Measurements from ENCODE around the gene CHN1.

The CHN1 gene

DNA sequence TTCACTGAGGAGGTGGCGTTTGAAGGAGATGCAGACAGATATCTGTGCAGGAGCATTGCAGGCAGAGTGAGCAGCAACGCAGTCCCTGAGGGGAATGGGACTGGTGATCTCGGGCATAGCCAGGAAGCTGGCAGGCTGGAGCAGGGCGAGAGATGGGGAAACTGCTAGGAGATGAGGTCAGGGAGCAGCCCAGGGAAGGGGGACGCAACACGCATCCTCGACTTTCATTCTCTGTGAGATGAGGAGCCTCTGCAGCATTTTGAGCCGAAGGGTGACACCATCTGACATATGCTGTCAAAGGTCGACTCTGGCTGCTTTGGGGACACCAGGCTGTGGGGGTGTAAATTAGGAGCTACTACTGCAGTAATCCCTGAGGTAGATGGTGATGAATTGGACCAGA, 236.6 kb downstream of the CHN1 start:
- no peak overlapping the region for H3K4me3 Mint-ChIP-seq
- no peaks in the 10 kb centered on the region for H3K9me3 Mint-ChIP-seq
- no peak for DNase-seq
- no peaks in the 10 kb centered on the region for H3K4me1 Mint-ChIP-seq (ENCODE audit: low read depth in 2 of 2)
- peaks cover 18 to 23% of the 10 kb centered on the region in 2 donors for H3K27me3 Mint-ChIP-seq
- no peak overlapping the region for H3K27ac Mint-ChIP-seq
- no peaks in the 10 kb centered on the region for H3K36me3 Mint-ChIP-seq (ENCODE audit: insufficient read depth)
- no peak for ATAC-seq (replicated peaks)

DNA sequence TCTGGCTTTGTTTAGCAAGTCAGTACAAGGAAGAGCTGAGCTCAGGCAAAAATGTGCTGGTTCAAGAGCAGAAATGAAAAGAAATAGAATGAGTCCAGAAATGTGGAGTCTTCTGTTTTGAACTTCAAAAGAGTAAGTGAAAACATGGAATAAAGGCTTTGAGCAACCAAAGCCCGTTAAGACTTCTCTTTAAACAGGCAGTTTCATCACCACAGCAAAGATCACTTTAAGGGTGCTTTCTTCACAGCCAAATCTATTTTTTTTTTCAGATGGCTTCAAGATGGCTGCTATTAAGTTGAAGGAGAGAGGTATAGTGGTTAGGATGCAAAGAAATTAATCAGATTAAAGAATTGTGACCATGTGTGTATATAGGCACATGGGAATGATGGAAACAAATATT, 238.9 kb downstream of the CHN1 start:
- Mint-ChIP-seq H3K27ac (no peak overlapping the region), H3K36me3 (ENCODE audit: insufficient read depth) (no peaks in the 10 kb centered on the region), H3K4me3 (no peak overlapping the region), H3K27me3 (peaks cover 25 to 27% of the 10 kb centered on the region in 2 donors), H3K9me3 (no peaks in the 10 kb centered on the region), H3K4me1 (ENCODE audit: low read depth in 2 of 2) (no peaks in the 10 kb centered on the region)
- no peak for DNase-seq
- ATAC-seq (replicated peaks): no peak

DNA sequence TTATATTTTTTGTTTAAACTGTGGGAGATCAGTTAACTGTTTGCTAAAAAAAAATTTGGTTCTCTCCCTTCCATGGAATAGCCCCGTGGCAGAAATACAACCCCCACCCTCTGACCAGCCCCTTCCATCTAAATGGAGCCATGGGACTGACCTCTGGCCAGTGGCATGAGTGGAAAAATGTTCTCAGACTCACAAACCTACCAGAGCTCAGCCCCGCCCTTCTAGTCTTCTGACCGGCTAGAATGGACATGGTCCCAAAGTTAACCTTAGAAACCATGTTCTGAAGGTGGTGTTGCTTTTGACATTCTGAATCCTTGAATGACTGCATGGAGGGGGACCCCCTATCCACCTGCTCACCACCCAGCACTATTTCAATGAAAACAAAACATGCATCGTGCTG, 239.6 kb downstream of the CHN1 start:
- DNase-seq (no peak), ATAC-seq (replicated peaks) (no peak)
- Mint-ChIP-seq H3K36me3 (ENCODE audit: insufficient read depth) (no peaks in the 10 kb centered on the region), H3K27me3 (peaks cover 27 to 28% of the 10 kb centered on the region in 2 donors), H3K9me3 (no peaks in the 10 kb centered on the region), H3K27ac (no peak overlapping the region), H3K4me3 (no peak overlapping the region), H3K4me1 (ENCODE audit: low read depth in 2 of 2) (no peaks in the 10 kb centered on the region)

DNA sequence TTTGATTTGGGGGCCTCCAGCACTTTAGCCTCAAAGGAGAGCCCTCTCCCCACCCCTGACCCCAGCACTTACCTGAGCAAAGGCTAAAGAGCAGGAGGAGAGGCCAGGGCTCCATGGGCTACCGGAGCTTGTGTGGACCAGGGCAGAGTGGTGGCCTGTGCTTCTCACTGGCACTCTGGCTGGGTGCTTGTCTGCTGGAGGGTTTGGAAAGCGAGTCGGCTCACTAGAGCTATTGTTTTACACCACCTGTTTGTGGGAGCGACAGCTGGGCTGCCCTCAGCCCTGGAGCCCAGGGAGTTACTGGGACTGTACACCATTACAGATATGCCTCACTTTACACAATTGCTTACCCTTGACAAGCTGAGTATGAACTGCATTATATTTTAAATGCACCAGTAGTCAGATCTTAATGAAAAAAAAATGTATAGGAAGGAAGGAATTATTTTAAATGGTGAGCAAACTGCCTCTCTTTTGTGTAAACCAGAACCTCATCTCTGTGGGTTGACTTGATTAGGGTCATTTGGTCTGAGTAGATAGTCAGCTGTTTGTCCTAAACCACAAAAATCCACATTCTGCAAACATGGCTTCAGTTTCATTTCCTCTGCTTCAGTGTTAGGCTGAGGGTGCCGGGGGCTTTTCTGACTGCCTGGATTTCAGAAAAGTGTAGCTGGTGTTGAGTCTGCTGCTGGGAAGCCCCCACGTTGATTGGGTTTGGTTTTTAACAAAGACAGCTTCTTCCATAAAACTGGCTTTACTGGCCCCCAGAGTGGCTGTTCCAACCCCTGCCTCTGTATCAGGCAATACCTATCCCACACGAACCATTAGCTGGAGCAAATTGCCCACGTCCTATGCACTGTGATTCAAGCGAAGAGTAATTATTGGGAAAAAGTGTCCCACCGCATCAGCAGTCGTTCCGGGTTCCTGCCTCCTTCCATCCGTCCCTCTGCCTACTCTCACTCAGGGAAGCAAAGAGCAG, 240.6 kb downstream of the CHN1 start, which contains the start of gene CHRNA1:
Gene CHRNA1 (minus strand): TSS at position 193 of the 976 bp plus-strand sequence. CDS start 78 bp downstream, at position 115.
- DNase-seq (no peak), ATAC-seq (replicated peaks) (no peak)
- Mint-ChIP-seq H3K9me3 (no peaks in the 10 kb centered on the region), H3K27ac (peak within 1 kb of the TSS in 1 of 2 donors; percentile 57), H3K36me3 (ENCODE audit: insufficient read depth) (no peaks in the 10 kb centered on the region), H3K4me3 (no peak within 1 kb of the TSS), H3K27me3 (peaks cover 28 to 33% of the 10 kb centered on the region in 2 donors), H3K4me1 (ENCODE audit: low read depth in 2 of 2) (no peaks in the 10 kb centered on the region)

DNA sequence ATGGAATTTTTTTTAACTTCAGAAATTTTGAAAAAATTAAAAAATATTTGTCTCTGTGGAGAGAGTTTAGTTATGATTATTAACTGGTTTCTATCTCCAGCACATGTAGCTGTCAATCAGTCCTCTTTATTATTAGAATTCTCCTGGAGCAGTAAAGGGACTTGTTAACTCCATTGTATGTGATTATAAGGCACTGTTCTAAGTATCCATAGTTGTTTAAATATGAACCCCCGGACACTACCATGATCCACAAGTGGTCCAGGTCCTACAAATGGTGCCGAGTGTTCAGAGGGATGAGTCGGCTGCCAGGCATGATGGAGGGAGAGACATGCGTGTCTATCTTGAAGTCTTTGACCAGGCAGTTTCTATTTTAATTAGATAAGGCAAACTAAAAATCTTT, 241.4 kb downstream of the CHN1 start:
- ATAC-seq (replicated peaks): no peak
- Mint-ChIP-seq H3K36me3 (ENCODE audit: insufficient read depth) (no peaks in the 10 kb centered on the region), H3K27ac (peak overlapping the region in 1 of 2 donors; percentile 57), H3K27me3 (peaks cover 28% of the 10 kb centered on the region in 2 donors), H3K9me3 (no peaks in the 10 kb centered on the region), H3K4me3 (no peak overlapping the region), H3K4me1 (ENCODE audit: low read depth in 2 of 2) (no peaks in the 10 kb centered on the region)
- no peak for DNase-seq

DNA sequence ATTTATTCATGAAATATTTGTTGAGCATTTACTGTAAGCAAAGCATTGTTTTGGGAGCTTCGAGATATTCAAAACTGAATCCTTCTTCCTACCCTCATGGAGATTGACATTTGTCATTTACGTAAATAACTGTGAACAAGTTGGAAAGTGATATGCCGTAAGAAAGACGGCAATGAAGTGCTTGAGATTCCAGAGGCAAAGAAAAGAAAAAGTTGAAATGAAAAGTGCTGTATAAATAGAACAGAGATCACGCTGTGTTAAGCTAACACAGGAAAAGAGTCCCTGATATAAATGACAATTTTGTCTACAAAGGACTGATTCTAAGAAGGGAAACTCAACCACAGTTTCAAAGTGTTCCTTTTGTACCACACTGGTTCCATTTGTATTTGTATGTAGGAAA, 242.7 kb downstream of the CHN1 start:
- H3K4me1 Mint-ChIP-seq (ENCODE audit: low read depth in 2 of 2): no peaks in the 10 kb centered on the region
- DNase-seq: no peak
- no peak overlapping the region for H3K4me3 Mint-ChIP-seq
- no peak for ATAC-seq (replicated peaks)
- H3K27ac Mint-ChIP-seq: no peak overlapping the region
- no peaks in the 10 kb centered on the region for H3K36me3 Mint-ChIP-seq (ENCODE audit: insufficient read depth)
- peaks cover 26 to 27% of the 10 kb centered on the region in 2 donors for H3K27me3 Mint-ChIP-seq
- no peaks in the 10 kb centered on the region for H3K9me3 Mint-ChIP-seq

DNA sequence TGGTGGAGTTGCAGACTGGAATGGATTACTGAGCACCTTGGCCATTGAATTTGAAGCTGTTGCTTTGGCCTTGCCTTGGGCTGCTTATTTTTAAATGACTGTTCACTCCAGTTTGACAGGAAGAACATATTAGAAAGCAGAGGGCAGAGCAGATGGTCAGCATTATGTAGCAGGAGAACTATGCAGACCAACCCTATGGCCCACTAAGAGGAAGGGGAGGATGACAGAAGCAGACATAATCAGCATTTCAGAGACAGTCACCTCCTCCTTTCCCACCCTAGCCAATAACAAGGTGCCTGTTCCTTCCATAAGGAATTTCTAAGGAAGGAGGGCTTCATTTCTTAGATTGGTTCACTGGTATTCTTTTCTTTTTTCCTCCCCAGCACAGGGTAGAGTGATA, 243.3 kb downstream of the CHN1 start:
- Mint-ChIP-seq H3K4me1 (ENCODE audit: low read depth in 2 of 2) (no peaks in the 10 kb centered on the region), H3K27ac (no peak overlapping the region), H3K4me3 (no peak overlapping the region), H3K36me3 (ENCODE audit: insufficient read depth) (no peaks in the 10 kb centered on the region), H3K9me3 (no peaks in the 10 kb centered on the region), H3K27me3 (peaks cover 20 to 21% of the 10 kb centered on the region in 2 donors)
- DNase-seq (no peak), ATAC-seq (replicated peaks) (no peak)

DNA sequence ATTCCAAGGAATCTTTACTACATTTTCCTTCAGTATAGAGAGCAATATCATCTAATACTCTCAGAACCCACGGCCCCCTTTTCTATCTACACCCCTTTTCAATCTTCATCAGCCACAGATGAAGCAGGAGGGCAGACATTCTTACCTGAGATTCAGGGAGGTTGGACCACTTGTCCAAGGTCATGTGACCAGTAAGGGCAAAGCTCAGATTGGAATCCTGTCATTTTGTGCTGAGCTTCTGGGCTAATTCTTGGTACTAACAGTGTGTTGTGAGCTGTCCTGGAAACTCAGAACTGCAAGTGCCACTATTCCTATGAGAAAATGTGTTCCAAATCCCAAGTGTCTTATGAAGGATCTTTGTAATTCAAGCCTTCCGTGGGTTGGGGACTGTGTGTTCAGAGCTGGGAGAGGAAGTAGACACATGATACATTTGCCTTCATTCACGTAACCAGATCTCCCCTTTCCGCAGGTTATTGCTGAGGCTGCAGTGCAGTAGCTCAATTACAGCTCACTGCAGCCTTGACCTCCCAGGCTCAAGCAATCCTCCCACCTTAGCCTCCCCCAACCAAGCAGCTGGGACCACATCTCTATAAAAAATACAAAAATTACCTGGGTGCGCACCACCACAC, 244.2 kb downstream of the CHN1 start:
- ATAC-seq (replicated peaks) (no peak), DNase-seq (no peak)
- no peaks in the 10 kb centered on the region for H3K36me3 Mint-ChIP-seq (ENCODE audit: insufficient read depth)
- no peak overlapping the region for H3K27ac Mint-ChIP-seq
- H3K4me3 Mint-ChIP-seq: no peak overlapping the region
- no peaks in the 10 kb centered on the region for H3K9me3 Mint-ChIP-seq
- peaks cover 11 to 12% of the 10 kb centered on the region in 2 donors for H3K27me3 Mint-ChIP-seq
- H3K4me1 Mint-ChIP-seq (ENCODE audit: low read depth in 2 of 2): no peaks in the 10 kb centered on the region

DNA sequence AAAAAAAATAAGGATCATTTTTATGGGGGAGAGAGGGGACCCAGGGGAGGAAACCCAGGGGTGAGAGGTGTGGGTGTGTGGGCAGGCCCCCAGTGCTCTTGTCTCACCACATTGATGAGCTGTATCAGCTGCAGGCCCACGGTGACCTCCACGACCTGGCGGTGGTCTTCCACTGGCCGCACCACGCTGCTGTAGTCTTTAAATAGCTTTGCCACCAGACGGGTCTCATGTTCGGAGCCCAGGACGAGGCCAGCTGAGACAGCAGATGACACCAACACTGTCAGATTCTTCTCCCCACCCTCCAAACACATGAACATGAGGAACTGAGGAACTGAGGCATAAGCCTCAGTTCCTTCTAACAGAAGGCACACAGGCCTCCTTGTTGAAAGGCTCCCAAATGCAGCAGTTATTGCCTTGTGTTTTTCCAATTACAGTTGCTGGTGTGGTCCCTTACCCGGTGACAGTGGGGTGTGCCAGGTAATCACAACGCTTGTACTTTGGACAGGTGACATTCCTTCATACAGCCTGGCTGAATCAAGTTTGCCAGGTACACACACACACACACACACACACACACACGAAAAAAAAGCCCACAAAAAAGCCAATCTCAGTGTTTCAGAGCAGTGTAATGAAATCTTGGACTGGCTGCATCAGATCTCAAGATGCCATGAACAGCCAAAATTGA, 245.7 kb downstream of the CHN1 start:
- no peak overlapping the region for H3K4me3 Mint-ChIP-seq
- no peaks in the 10 kb centered on the region for H3K4me1 Mint-ChIP-seq (ENCODE audit: low read depth in 2 of 2)
- no peaks in the 10 kb centered on the region for H3K36me3 Mint-ChIP-seq (ENCODE audit: insufficient read depth)
- peaks cover 10% of the 10 kb centered on the region in 2 donors for H3K27me3 Mint-ChIP-seq
- ATAC-seq (replicated peaks) (no peak), DNase-seq (no peak)
- no peaks in the 10 kb centered on the region for H3K9me3 Mint-ChIP-seq
- no peak overlapping the region for H3K27ac Mint-ChIP-seq

DNA sequence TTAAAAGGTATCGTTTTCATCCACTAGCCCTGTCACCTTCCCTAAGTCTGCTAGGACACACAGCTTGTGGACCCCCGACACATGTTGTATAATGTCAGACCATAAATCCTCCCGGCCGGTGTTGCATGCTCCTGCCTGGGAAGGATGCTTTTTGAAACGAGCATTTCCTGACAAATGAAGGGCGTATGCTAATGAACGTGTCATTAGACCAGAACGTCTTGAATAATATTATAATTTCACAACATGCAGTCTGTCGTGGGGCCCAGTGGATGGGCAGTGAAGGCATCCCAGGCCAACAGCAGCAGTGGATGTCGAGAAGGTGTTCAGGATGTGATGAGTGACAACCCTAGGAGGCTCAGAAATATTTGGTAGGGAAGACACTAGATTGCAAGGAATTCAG, 248.4 kb downstream of the CHN1 start:
- H3K36me3 Mint-ChIP-seq (ENCODE audit: insufficient read depth): peaks cover 6% of the 10 kb centered on the region
- H3K27me3 Mint-ChIP-seq: peaks cover 8 to 9% of the 10 kb centered on the region in 2 donors
- H3K27ac Mint-ChIP-seq: no peak overlapping the region
- no peak for ATAC-seq (replicated peaks)
- DNase-seq: no peak
- no peak overlapping the region for H3K4me3 Mint-ChIP-seq
- no peaks in the 10 kb centered on the region for H3K9me3 Mint-ChIP-seq
- peaks cover 9 to 12% of the 10 kb centered on the region in 2 donors for H3K4me1 Mint-ChIP-seq (ENCODE audit: low read depth in 2 of 2)

DNA sequence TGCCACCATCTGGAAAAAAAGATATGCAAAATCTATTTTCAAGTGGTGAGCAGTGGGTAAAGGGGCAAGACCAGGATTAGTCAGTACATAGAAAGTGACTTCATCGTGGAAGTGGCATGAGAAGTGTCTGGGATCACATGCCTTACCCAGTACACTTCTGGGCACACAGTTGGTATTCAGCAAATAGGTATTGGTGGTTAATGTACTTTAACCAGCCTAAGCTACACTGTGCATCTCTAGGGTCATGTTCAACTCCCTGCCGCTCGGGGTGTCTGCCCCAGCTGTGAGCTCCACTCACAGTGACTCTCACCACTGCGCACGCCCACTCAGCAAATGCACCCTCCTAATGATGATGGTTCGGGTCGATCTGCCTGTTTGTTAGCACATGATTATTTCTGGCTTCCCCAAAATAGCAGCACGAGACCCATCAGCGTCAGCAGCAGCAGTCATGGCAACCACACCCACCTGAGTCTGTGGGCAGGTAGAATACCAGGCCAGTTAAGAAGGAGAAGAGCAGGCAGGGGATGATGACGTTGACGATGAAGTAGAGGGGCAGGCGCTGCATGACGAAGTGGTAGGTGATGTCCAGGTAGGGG, 252.0 kb downstream of the CHN1 start:
- peak overlapping the region; percentile 93 to 97 for H3K27ac Mint-ChIP-seq
- H3K27me3 Mint-ChIP-seq: no peaks in the 10 kb centered on the region
- H3K9me3 Mint-ChIP-seq: no peaks in the 10 kb centered on the region
- peak; percentile 35 to 54 (median 42) for DNase-seq
- H3K4me3 Mint-ChIP-seq: peak overlapping the region; percentile 69 to 87
- H3K36me3 Mint-ChIP-seq (ENCODE audit: insufficient read depth): peaks cover 8% of the 10 kb centered on the region
- ATAC-seq (replicated peaks): peak; percentile 45
- peaks cover 28 to 34% of the 10 kb centered on the region in 2 donors for H3K4me1 Mint-ChIP-seq (ENCODE audit: low read depth in 2 of 2)

DNA sequence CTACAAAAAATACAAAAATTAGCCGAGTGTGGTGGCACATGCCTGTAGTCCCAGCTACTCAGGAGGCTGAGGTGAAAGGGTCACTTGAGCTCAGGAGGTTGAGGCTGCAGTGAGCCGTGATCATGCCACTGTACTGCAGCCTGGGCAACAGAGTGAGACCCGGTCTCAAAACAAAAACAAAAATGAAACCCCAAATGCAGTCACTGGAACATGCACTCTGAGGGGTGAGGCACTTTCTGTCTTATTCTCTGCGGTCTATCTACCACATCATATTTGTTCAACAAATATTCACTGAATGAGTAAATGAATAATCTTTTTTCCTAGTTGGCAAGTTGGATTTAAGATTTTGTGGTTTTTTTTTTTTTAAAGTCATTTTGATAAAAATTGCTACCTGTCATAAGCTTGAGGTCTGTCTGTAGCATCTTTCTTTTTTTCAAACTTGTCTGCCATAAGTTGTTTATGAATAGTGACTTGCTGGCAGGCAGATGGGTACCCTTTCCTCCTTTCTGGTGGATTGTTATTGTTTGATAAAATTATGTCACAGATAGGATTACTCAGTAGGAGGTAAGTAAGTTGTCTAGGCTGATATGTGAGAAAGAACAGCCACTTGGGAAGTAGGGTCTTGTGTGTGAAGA, 252.7 kb downstream of the CHN1 start:
- Mint-ChIP-seq H3K36me3 (ENCODE audit: insufficient read depth) (peaks cover 8% of the 10 kb centered on the region), H3K27me3 (no peaks in the 10 kb centered on the region), H3K9me3 (no peaks in the 10 kb centered on the region), H3K27ac (peak overlapping the region; percentile 93 to 97), H3K4me3 (peak overlapping the region; percentile 69 to 87), H3K4me1 (ENCODE audit: low read depth in 2 of 2) (peaks cover 28 to 34% of the 10 kb centered on the region in 2 donors)
- ATAC-seq (replicated peaks) (peak; percentile 46), DNase-seq (peak in 2 of 3 experiments; percentile 17 to 23)
